Omental fat pad (tissue), 4 donors: Measurements from ENCODE around the gene SYNPO2. TPM values are rescaled to one million over a fixed set of nuclear protein-coding genes. Genes with fewer than 3 reads are reported as not detected.
"Not testable (repeated sequence)": the region's sequence is repeated elsewhere in the genome, so short reads cannot be mapped to it uniquely, and the experiment has no call there.

Source experiments
- ATAC-seq: fragments of 150-250 bp; one replicate; pipeline ENCODE4 v1.9.1; 2016; ENCODE audit warnings: mild to moderate bottlenecking, moderate library complexity; ENCODE audit not compliant: low FRiP score
- DNase-seq: peaks from one replicate; pipeline ENCODE4 v3.0.0-alpha.2; 2019; ENCODE audit warnings: low spot score
- CTCF ChIP-seq, 3 donors: fragments of 450-650 bp; IDR thresholded peaks; one replicate each; pipeline ENCODE4 v1.5.1; 2016 to 2017; ENCODE audit warnings: antibody characterized with exemption in 3 of 3, mild to moderate bottlenecking in 3 of 3, moderate library complexity in 2 of 3
- total RNA-seq, 4 donors: library from RNA; depleted of rRNA; stranded (reverse); fragments of >200 nt; gene quantifications; one replicate each; pipeline ENCODE4 v1.1.0, GENCODE V29; 2016

The SYNPO2 gene
- total RNA-seq, 4 donors from 2014 or later: 23.3 to 72.0 (median 41.3) TPM

GRCh38 chr4:118865091-118865708 lies 23.5 kb upstream of the SYNPO2 start:
- peak; percentile 83 for ATAC-seq
- DNase-seq: no peak
- TF ChIP-seq CTCF (IDR thresholded peaks at IDR 0.05): no peak

GRCh38 chr4:118866442-118866841 lies 22.2 kb upstream of the SYNPO2 start:
- ATAC-seq (no peak), DNase-seq (no peak)
- no peak for TF ChIP-seq CTCF (IDR thresholded peaks at IDR 0.05)

- no peak for TF ChIP-seq CTCF (IDR thresholded peaks at IDR 0.05)
- ATAC-seq: no peak
Measured at GRCh38 chr4:118867311-118868067, 21.2 kb upstream of the SYNPO2 start.

DNA sequence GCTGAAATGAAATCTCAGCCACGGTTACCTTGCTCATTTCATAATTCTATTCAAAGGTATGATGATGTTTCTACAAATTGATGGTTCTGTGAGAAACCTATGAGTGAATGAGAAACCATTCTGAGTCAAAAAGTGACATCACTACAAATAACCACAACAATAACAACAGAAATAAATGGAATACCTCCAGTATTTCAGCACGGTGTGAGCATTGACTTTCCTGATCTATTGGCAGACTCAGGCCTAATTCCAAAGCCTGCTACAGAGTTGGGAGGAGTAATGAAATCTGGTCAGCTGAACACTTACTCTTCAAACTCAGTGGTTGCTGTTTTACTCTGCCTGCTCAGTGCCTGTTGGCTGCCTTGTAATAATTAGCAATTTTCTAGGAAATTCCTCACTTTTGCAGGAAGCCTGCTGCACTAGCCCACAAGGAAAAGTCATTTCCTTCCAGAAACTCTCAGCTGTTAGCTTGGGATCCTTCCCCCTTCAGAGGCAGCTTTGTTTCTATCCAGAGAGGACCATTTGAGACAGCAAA lies 18.8 kb upstream of the SYNPO2 start:
- no peak for TF ChIP-seq CTCF (IDR thresholded peaks at IDR 0.05)
- ATAC-seq (no peak), DNase-seq (no peak)

More at GRCh38 chr4:118867311-118868067, 21.2 kb upstream of the SYNPO2 start:
- DNase-seq: no peak

DNA sequence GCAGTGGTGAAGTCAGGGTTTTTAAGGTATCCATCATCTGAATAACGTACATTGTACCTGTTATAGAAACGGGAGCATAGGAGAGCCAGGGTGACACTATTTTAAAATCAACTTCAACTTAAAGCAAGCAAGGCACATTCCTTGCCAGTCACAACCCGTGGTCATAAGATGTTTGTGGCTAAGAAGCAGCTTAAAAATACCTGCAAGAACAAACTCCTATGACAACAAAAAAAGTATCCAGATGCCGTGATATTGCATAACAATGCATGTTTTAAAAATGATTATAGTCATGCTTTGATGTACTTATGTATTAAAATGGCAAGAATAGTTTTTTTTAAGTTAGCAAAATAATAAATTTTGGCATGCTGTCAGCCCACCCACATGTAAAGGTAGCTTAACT lies 16.5 kb upstream of the SYNPO2 start:
- DNase-seq (no peak), ATAC-seq (no peak)
- no peak for TF ChIP-seq CTCF (IDR thresholded peaks at IDR 0.05)

DNA sequence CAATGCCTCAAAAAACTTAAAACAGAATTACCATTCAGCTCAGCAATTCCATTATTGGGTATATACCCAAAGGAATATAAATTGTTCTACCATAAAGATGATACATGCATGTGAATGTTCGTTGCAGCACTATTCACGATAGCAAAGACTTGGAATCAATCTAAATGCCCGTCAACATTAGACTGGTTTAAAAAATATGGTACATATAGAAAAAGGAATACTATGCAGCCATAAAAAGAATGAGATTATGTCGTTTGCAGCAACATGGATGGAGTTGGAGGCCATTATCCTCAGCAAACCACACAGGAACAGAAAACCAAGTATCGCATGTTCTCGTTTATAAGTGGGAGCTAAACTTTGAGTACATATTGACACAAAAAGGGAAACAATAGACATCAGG lies 10.9 kb upstream of the SYNPO2 start:
- no peak for TF ChIP-seq CTCF (IDR thresholded peaks at IDR 0.05)
- ATAC-seq: no peak
- no peak for DNase-seq

- DNase-seq, ATAC-seq: not testable (repeated sequence)
Measured at GRCh38 chr4:118878507-118878906, 10.1 kb upstream of the SYNPO2 start.
